HepG2 (cell line): Measurements from ENCODE around the gene B9D2. TPM values are rescaled to one million over a fixed set of nuclear protein-coding genes. Genes with fewer than 3 reads are reported as not detected.

Experiments
- ATF3 ChIP-seq: sonication (generic); formaldehyde crosslinking; IDR thresholded peaks from 2 replicates; pipeline ENCODE4 v1.4.0; 2020; ENCODE audit warnings: missing genetic modification reagents
- DRAP1 ChIP-seq: IDR thresholded peaks from 2 replicates; pipeline ENCODE4 v1.6.1; 2016; ENCODE audit warnings: missing genetic modification reagents, missing compliant biosample characterization
- ETS1 ChIP-seq: sonication (generic); formaldehyde crosslinking; IDR thresholded peaks from 2 replicates; pipeline ENCODE4 v1.4.0; 2020; ENCODE audit warnings: missing genetic modification reagents
- ETV5 ChIP-seq: IDR thresholded peaks from 2 replicates; pipeline ENCODE4 v1.6.1; 2018; ENCODE audit warnings: missing biosample characterization, missing genetic modification reagents, inconsistent platforms, borderline replicate concordance
- FOSL1 ChIP-seq: sonication (generic); formaldehyde crosslinking; IDR thresholded peaks from 2 replicates; pipeline ENCODE4 v1.9.0; 2021; ENCODE audit warnings: missing genetic modification reagents, borderline replicate concordance
- GATAD1 ChIP-seq: IDR thresholded peaks from 2 replicates; pipeline ENCODE4 v1.6.1; 2016; ENCODE audit warnings: missing genetic modification reagents, missing compliant biosample characterization
- GATAD2A ChIP-seq: IDR thresholded peaks from 2 replicates; pipeline ENCODE4 v1.6.1; 2016
- MED1 ChIP-seq: sonication (generic); formaldehyde crosslinking; IDR thresholded peaks from 2 replicates; pipeline ENCODE4 v1.4.0; 2020; ENCODE audit warnings: missing genetic modification reagents
- POLR2AphosphoS5 ChIP-seq: IDR thresholded peaks from 2 replicates; pipeline ENCODE4 v1.6.1; 2012; ENCODE audit warnings: low read depth, low read length
- PRDM10 ChIP-seq: sonication (generic); formaldehyde crosslinking; IDR thresholded peaks from 2 replicates; pipeline ENCODE4 v1.4.0; 2020; ENCODE audit warnings: low read depth, missing genetic modification reagents
- RXRB ChIP-seq: IDR thresholded peaks from 2 replicates; pipeline ENCODE4 v1.6.1; 2016; ENCODE audit warnings: borderline replicate concordance, missing genetic modification reagents, missing compliant biosample characterization
- TEAD3 ChIP-seq: optimal IDR thresholded peaks from 2 replicates; pipeline ENCODE3; 2016; ENCODE audit warnings: borderline replicate concordance
- XRCC5 ChIP-seq: fragments of 200-400 bp; formaldehyde crosslinking; optimal IDR thresholded peaks from 2 replicates; pipeline ENCODE3; 2017; ENCODE audit warnings: mild to moderate bottlenecking, low read length
- ZBTB49 ChIP-seq: sonication (generic); formaldehyde crosslinking; IDR thresholded peaks from 2 replicates; pipeline ENCODE4 v1.4.0; 2020; ENCODE audit warnings: missing genetic modification reagents, borderline replicate concordance
- ZNF280D ChIP-seq: sonication (generic); formaldehyde crosslinking; IDR thresholded peaks from 2 replicates; pipeline ENCODE4 v1.5.1; 2020; ENCODE audit warnings: mild to moderate bottlenecking, missing genetic modification reagents
- ZNF501 ChIP-seq: sonication (generic); formaldehyde crosslinking; IDR thresholded peaks from 2 replicates; pipeline ENCODE4 v1.5.1; 2020; ENCODE audit warnings: mild to moderate bottlenecking, moderate library complexity, missing genetic modification reagents
- ZNF644 ChIP-seq: IDR thresholded peaks from 2 replicates; pipeline ENCODE4 v1.6.1; 2016; ENCODE audit warnings: low read depth
- ZNF782 ChIP-seq: sonication (generic); formaldehyde crosslinking; IDR thresholded peaks from 2 replicates; pipeline ENCODE4 v1.4.0; 2020; ENCODE audit warnings: missing genetic modification reagents, mild to moderate bottlenecking, borderline replicate concordance
- polyA plus RNA-seq, 8 experiments: library from polyadenylated mRNA; depleted of rRNA in 3 of 8; stranded (reverse) in 7 of 8; unstranded in 1 of 8; fragments of >200 nt; fragmentation: Illumina TruSeq in 4 of 8; extraction: Trizol in 4 of 8; gene quantifications; 2 replicates each; pipeline versions ENCODE4 v1.2.1 to v1.2.3, GENCODE V29; 2011 to 2016; ENCODE audit warnings: low read depth in 4 of 8, missing spikeins in 1 of 8, mixed read lengths in 1 of 8; ENCODE audit not compliant: insufficient read depth in 1 of 8
- total RNA-seq, 5 experiments: library from RNA; depleted of rRNA; stranded (reverse); fragments of >200 nt; fragmentation: Illumina TruSeq; extraction: Trizol; gene quantifications; 2 replicates each; pipeline ENCODE4 v1.2.3, GENCODE V29; 2016; ENCODE audit warnings: low read depth in 1 of 5

The B9D2 gene
- total and polyA plus RNA-seq, 2 of the 13 experiments (the other 11 are each of a cell fraction or from before 2014, with no cell fraction given), result 3.1 to 4.4 TPM

- TF ChIP-seq ZNF782 (CRISPR knock-in tag) (peak; percentile 40; the same call in 1 of the 2 replicates), DRAP1 (CRISPR knock-in tag) (peak; percentile 52; the same call in 1 of the 2 replicates), GATAD1 (CRISPR knock-in tag) (peak; percentile 33; the same call in 1 of the 2 replicates), XRCC5 (peak; percentile 70), PRDM10 (CRISPR knock-in tag) (no peak), ZBTB49 (CRISPR knock-in tag) (no peak), FOSL1 (CRISPR knock-in tag) (peak; percentile 95), ZNF644 (CRISPR knock-in tag) (peak; percentile 33; the same call in 1 of the 2 replicates), ETV5 (CRISPR knock-in tag) (0 out of 2 replicates have a peak, but pooled peaks have one; percentile 4), TEAD3 (CRISPR knock-in tag) (peak; percentile 94), GATAD2A (CRISPR knock-in tag) (peak; percentile 58), POLR2AphosphoS5 (peak; percentile 38), ATF3 (peak; percentile 95), RXRB (peak; percentile 24; the same call in 1 of the 2 replicates), ZNF501 (CRISPR knock-in tag) (0 out of 2 replicates have a peak, but pooled peaks have one; percentile 21), MED1 (0 out of 2 replicates have a peak, but pooled peaks have one; percentile 39), ZNF280D (CRISPR knock-in tag) (0 out of 2 replicates have a peak, but pooled peaks have one; percentile 37), ETS1 (CRISPR knock-in tag) (no peak)
Observed at GRCh38 chr19:41409288-41409687, 45.3 kb upstream of the B9D2 start (continued).
